OCI-M2 (cell line): ENCODE measurements around the gene CDC42EP3.

Experiments used
- DNase-seq: peaks from one replicate; lab custom pipeline; 2025; ENCODE audit not compliant: unreplicated experiment; lab: John Stamatoyannopoulos, UW

Gene CDC42EP3

DNA sequence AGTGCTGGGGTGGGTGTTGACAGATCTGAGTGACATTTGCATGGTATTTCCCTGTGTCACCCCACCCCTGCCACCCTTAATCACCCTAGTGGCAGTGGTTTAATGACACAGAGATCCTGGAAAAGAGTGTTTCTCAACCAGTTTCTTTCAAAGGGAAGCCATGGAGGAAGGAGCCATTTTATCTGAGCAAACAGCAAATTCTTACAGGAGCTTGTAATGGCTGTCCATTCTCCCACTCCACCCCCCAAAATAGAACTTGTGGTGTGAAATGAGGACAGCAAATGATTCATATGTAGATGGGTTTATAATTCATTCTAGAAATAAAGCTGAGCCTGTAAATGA is 51.5 kb downstream of the CDC42EP3 start:
- DNase-seq = no peak

DNA sequence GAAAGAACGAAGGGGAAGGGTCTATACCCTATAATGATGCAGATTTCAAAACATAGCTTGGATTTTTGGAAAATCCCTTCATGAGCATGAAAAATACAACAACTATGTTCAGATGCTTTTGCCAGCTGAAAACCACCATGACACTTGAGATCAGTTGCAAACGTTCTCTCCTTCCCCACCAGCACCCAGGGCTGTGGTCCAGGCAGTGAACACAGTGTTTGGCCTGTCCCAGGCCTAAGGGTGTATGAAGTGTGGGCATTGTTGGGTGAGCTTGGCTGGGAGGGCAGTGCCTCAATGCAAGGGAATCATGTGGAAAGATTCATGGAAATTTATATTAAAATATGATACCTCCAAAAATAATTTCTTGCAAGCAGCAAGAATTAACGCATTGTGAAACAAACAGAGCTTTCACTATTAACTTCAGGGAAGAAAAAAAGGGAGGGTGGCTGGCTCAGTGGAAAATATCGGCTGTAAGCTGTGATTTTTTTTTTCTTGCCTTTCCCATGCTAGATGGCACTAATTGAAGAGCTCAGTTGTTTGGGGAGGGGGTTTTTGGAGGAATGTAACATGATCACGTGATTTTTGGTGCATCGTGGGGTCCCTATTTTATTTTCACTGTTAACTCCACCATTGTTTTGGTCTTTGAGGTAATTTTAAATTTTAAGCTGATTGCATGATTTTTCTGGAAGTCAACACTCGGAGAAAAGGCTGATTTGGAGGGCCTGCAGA is 52.0 kb downstream of the CDC42EP3 start:
- DNase-seq = no peak

DNA sequence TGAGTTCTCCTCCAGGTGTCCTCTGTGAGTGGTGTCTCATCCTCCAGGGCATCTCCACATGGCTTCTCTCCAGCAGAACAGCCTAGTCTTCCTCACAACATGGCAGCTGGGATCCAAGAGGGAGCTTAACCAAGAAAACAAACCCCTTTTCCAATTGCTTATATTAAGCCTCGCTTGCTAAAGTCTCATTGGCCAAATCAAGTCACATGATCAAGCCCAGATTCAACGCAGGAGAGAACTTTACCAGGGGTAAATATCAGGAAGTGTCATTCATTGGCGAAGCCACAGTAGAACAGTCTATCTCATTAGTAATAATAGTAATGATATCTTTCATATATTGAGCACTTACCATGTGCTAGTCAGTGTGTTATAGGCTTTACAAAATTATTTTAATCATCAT is 53.1 kb downstream of the CDC42EP3 start:
- no peak for DNase-seq

DNA sequence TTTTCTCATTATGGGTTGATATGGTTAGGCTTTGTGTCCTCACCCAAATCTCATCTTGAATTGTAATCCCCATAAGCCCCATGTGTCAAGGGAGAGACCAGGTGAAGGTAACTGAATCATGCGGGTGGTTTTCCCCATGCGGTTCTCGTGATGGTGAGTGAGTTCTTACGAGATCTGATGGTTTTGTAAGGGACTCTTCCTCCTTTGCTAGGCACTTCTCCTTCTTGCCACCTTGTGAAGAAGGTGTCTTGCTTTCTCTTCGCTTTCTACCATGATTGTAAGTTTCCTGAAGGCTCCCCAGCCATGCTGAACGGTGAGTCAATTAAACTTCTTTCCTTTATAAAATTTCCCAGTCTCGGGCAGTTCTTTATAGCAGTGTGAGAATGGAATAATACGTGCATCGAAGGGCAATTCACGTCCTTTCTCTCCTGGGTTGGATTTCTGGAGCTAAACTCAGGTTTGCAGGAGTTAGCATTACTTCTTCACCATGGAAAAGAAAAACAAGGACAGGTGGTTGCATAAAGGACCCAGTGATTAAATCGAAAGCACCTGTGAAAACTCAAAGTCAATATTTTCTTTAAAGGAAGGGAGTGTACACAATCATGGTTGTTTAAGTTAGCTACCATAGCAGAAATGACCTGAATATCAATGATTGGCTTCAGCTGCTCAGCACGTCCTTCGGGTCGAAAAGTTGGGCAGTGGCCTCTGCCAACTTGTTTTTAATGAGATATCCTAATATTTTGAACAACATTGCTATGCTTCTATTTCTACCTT is 54.1 kb downstream of the CDC42EP3 start:
- DNase-seq = no peak

DNA sequence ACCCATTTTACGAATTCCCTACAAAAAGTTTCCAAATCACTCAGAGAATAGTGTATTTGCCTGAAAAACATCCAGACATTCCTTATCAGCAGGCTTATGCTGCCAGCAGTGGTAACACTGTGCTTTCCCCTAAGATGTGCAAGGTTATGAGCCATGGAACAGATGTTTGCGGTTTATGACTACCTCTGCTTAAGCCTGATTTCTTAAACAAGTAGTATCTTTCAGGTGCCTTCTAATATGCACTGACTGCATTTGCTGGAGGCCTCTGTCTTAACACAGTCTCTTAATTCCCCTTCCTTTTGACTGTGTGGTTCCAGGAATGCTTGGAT is 54.8 kb downstream of the CDC42EP3 start:
- DNase-seq = no peak

DNA sequence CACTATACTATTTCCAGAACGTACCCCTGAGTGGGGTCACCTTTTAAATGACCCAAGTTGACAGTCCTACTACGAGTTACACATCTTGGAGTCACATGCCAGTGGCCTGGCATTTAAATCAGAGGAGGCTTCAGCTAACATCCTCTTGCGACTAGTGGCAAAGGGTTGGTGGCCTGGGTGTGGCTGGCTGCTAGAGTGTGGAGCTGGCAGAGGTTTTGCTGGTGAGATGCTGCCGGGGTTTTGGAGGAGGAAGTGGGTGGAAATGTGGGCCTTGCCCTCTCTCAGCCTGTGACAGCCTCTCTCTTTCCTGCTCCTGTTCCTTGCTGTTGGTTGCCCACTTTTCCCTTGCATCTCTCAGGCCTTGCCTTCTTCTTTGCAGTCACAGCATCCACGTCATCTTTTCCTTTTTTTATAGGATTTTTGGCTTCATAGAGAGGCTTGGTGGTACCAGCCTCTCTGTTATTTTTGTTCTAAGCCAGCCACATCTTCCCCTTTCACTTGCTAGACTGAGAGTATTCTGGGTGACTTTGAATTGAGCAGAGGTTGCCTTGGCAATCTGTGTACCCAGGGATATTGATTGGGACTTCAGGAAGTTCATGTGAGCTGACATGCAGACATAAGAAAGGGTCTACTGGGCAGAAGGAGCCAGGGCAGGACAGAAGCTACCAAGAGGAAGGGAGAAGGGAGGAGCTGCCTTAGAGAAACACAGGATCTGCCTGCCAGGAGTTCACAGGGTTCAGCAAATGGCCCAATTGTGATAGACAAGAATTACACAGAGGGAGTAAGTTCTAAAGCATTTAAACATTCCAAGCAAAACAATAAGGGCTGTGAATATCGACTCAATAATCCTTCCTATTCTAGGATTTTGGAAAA is 55.4 kb downstream of the CDC42EP3 start:
- no peak for DNase-seq

DNA sequence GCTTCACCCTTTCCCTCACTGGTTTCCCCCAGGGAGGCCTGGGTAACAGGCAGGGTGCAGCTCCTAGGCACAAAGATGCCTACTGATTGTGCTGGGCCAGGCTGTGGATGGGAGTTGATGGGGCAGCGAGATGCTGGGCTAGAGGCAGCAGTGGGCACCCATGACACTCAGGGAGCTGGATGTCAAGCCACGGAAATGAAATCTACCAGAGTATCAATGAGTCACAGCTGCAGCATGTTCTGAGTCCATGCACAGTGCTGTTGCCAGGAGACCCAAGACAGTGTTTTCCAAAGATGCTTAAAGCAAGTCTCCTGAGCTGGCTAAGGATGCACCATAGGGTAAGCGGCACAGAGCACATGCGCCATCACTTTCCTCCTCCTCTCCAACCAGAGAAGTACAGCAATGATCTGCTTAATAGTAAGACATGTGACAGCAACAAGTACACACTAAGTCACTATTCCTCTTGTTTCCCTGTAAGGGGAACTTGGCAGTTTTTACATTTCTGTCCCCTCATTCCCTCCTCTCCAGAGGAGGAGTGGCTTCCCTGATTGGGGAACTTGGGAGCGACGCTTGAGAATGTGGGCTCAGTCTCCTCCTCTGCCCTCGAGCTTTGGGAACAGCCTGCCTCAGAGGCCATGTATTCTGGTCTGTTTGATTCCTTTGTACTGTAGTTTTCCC is 57.2 kb downstream of the CDC42EP3 start:
- DNase-seq = no peak

DNA sequence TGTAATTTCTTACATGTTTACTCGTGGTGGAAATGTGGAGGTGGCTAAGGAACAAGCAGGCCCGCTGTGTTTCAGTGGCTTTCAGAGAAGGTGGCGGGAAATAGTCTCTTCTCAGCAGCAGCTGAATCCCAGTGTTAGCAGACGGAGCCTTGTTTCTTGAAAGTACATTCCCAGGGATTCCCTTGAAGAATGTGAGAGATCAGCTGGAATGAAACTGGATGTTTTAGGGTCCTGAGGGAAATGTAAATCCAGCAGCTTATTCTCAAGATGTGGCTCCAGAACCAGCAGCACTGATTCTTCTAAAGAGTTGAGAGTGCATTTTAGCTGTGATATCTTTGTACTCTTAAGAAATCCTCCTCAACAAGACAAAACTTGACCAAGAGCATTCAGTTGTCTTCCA is 59.1 kb downstream of the CDC42EP3 start:
- no peak for DNase-seq

DNA sequence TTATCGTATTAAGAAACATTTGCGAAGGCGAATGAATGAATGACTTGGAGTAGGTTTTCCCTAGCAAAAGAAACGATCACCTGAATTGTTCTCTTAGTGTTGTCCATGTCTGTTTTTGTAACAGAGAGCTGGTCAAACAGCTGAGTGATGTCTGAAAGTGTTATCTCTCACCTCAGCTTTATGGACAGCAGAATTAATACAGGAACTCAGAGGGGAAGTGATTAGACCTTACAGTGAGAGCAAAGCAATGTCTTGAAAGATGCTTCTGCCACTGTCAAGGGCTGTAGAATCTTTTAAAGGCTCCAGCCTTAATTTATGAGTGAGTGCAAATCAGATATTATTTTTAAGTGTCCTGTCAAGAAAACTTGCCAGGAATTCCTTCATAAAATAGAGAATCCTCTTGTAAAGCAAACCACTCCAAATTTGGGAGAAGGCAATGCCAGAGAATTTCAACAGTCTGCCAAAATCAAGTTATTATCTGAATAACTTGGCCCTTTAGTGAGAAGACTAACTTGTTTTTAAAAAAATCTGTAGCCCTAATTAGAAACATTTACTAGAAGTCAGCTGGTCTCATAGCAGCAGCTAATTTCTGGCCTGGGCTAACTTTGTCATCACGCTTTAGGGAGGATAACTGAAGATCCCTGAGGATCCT is 60.7 kb downstream of the CDC42EP3 start:
- DNase-seq = no peak

DNA sequence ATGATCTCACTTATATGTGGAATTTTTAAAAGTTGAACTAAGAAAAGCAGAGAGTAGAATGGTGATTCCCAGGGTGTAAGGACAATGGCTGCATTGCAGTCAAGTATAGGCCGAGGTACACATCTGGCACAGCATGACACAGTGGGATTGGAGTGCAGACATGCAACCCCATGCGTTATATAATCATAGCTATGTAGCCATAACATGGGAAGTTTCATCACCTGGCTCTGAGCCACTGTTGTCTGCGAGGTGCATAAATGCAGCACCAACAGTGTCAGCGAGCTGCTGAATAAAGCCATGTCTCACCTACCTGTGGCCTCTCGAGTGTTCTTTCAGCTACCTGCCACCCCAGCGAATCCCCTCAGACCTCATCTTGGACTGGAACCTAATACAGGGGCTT is 61.7 kb downstream of the CDC42EP3 start:
- DNase-seq = no peak

DNA sequence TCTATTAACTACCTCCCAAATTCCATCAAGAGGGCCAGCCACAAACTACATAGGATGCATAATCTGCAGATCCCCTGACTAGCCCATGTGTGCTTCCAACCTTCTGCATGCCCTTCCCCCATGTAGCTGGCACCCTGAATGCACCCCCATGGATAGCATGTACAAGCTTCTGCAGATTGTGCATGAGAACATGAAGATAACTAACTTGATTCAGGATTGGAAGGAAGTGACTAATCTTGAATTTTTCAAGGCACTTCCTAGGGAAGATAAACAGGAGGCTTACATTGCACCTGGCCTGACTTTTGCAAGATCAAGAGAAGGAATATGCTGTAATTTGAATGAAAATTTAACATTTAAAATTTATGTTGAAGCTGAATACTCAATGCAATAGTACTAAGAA is 66.7 kb downstream of the CDC42EP3 start:
- no peak for DNase-seq

DNA sequence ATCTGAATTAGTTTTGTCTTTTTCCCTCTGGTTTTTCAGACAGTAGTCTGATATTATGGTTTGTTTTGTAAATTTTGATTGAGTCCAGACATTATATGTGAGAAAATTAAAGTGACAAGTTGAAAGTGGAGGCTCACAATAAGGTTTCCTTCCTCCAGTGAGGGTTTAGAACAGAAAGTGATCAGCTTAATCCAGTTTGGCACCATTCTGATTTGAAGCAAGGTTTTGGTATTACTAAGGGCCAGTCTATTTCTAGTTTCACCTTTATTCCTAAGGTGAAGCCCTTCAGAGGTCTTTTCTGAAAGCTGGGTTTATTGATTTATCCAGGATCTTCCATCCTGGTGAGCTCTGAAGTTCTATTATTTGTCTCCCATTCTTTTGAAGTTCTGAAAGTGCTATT is 68.7 kb downstream of the CDC42EP3 start:
- DNase-seq = no peak

DNA sequence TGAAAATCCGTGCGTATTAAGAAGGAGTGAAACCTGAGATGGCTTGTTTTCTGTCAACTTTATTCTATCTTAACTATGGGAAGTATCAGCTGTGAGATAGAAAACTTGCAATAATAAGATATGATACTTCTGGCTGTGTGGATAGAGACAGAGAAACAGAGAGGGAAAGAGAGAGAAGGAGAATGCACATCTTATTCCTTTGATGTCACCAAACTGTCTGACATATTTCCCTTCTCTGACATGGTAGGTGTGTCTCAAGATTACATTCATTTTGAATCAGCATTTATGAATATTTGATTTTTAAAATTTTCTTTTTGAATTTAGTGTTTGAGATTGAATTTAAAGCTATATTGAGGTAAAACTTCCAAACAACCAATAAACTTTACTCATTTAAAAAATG is 69.4 kb downstream of the CDC42EP3 start:
- DNase-seq = no peak

DNA sequence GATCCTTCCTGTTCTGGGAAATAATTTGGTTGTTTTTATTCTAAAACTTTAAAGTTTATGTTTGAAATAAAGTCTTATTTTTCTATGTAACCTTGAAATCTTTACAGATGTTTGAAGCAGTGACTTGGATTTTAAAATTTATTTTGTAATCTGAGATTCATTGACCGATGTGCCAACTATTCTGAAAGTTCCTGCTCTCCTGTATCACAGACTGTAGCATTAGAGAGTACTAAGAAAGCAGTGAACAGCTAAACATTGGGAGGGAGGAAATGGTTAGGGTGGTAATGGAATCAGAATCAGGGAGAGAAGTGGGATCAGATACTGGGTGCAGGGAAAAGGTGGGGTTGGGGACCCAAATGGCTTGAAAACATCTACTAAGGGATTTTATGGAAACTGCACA is 69.9 kb downstream of the CDC42EP3 start:
- DNase-seq = no peak

DNA sequence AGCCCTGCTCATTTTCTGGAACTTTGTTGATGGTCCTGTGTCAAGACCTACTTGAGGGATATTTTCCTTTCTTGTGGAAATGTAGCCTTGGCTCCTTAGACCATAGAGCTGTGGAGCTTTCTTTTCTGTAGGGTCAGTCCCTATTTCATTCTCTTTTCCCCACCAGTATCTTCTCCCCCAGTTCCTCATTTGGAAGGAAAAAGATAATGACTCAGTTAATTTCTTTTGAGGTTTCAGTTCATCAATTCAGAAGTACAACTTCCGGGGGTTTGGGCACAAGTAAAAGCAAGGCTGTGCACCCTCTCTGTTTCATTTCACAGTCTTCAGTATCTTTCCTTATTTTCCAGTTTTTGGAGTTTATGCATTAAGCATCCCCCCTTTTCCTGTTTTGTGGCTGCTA is 70.7 kb downstream of the CDC42EP3 start:
- DNase-seq = no peak

DNA sequence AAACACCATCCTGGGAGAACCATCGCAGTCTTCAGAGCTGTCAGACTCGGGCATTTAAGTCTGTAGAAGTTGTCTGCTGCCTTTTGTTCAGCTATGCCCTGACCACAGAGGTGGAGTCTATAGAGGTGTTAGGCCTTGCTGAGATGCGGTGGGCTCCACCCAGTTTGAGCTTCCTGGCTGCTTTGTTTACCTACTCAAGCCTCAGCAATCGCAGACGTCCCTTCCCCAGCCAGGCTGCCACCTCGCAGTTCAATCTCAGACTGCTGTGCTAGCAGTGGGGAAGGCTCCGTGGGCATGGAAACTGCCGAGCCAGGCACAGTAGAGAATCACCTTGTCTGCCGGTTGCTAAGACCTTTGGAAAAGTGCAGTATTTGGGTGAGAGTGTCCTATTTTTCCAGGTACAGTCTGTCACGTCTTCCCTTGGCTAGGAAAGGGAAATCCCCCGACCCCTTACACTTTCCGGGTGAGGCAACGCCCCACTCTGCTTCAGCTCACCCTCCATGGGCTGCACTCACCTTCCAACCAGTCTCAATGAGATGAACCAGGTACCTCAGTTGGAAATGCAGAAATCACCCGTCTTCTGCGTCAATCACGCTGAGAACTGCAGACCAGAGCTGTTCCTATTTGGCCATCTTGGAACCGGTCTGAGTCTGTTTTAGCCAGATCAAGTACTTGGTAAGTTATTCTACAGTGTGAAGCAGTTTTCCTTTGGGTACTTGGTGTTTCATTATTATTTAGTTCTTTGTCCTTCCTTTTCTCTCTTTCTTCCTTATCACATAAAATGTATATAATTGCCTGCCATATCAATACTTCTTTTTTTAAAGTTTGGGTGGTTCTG is 71.5 kb downstream of the CDC42EP3 start:
- no peak for DNase-seq

DNA sequence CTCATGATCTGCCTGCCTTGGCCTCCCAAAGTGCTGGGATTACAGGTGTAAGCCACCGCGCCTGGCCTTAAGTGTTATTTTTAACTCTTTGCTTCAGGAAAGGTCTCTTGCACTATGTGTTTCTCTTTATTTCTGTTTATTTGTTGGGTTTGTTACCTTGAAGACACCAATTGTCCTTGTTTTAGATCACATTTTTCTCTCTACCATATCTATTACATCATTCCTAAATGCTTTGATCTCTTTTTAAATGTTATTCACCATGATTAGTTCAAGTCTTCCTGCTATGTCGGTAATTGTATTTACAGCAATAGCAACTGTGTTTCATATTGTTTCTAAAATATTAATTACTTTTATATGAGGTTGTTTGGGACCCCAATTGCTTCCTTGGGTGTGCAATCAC is 77.7 kb downstream of the CDC42EP3 start:
- DNase-seq = no peak

DNA sequence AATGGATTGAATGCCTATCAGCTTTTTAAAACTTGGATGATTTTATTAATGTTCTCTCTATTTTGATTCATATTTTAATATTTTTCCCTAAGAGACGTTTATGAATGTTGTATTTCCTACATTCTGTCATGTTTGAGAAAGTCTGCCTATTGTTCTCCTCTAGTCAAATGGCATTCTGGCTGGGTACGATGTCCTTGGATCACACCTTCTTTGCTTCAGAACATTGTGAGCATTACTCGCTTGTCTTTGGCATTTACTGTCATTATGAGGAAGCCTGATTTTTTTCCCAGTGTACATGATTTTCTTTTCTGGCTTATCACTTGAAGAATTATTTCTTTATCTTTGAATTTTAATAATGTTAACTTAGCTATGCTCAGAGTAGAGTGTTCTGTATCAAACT is 78.4 kb downstream of the CDC42EP3 start:
- DNase-seq = no peak
